NOMO-1 (cell line): ENCODE measurements around the gene ZNF565.
"Not testable (repeated sequence)": the region's sequence is repeated elsewhere in the genome, so short reads cannot be mapped to it uniquely, and the experiment has no call there.

ENCODE experiments used
- DNase-seq, 2 experiments: peaks; one replicate each; lab custom pipeline; 2025; ENCODE audit not compliant: unreplicated experiment in 2 of 2; lab: John Stamatoyannopoulos, UW

ZNF565 gene

DNA sequence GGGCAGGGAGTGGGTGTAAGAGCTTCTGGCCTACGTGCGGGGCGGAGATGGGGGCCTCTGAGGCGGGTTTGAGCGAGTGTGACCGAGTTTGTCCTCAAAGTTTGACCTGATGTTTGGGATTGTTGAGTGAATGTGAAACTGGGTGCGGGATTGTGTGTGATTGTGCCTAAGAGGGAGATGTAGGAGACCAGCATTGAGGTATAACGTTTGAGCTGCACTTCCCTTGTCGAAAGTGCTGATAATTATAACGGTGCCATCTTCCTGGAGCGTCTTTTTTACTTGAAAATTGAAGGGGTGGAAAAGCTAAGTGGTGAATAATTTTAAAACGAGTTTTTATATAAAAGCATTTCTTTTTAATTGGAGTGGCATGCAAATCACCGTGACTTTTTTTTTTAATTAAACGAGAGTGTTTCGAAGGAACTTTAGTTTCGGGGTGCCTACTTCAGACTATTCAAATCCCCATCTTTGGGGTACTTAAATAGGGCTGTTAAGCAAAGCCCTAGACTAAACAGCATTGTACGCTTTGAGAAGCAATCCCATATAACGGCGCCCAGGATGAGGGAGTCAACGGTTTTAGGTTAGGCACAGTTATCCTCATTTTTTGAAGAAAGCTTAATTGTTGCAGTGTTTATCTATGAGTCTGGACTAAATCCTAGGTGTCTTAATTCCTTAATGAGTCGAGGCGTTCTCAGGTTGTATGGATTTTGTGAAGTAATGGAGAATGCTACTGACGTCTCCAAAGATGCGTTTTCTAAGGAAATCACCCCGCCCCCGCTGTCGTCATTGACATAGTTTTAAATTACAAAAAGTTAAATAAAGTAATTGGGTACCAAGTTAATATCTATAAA, 1.0 kb upstream of the ZNF565 start:
- no peak for DNase-seq

DNA sequence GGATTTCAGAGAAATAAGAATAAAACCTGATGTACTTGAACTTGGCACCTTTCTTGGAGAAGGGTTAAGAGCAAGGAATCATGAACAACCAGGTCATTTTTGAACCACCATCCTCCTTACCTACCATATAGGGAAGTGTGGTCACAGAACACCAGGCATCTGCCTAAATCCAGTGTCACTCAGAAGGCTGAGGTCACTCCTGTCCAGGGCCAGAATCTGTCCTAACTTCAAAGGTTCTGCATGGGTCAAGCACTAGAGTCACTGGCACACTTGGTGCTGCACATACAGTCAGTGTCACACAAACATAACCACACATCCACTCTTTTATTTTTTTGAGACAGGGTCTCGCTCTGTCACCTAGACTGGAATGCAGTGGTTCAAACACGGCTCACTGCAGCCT, 1.6 kb downstream of the ZNF565 start:
- DNase-seq = no peak

DNA sequence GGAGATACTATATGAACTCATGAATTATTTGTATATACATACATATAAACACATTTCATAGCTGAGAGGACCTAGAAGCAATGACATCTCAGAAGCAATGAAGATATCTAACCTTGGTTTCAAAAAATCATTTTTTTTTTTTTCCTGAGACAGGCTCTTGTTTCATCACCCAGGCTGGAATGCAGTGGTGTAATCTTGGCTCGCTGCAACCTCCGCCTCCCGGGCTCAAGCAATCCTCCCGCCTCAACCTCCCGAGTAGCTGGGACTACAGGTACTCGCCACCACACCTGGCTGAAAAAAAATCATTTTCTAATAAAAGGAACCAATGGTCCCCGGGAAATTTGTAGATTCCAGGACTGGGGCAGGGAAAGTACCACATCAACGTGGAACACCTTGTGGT, 4.0 kb downstream of the ZNF565 start:
- no peak for DNase-seq

DNA sequence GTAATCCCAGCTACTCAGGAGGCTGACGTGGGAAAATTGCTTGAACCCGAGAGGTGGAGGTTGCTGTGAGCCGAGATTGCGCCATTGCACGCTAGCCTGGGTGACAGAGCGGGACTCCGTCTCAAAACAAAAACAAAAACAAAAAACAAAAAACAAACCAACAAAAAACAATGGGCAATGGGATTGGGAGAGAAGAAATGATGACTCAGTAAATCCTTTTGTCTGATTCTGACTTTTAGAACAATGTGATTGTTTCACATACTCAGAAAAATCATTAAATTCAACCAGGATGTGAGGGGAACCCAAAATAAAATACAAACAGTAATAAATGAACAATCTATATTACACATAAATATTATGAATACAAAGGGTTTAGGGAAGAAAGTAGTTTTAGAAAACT, 5.1 kb downstream of the ZNF565 start:
- no peak for DNase-seq

DNA sequence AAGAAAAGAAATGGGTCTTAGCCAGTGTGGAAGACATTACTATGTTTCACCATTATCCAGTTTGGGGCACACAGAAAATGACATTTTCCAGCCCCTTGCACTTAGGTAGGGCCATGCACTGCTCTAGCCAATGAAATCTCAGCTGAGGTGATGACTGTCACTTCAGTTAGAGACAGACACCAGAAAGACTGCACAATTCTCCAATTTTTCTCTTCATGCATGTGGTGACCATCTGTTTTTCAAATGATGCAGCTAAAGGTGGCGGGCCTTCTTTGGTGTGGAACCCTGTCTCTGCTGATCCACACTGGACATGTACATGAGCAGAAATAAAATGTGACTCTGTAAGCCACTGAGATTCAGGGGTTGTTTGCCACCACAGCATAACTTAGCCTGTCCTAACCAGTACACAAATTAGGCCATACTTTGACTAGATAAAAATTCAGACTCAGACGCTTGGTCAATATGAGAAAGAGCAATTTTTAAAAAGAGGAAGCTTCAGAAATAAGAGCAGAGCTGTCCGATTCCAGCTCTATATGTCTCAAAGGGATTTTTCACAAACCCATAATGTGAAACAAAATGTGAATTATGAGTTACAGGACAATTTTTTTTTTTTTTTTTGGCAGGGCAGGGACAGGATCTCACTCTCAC, 6.7 kb downstream of the ZNF565 start:
- DNase-seq = peak; percentile 27 to 59

DNA sequence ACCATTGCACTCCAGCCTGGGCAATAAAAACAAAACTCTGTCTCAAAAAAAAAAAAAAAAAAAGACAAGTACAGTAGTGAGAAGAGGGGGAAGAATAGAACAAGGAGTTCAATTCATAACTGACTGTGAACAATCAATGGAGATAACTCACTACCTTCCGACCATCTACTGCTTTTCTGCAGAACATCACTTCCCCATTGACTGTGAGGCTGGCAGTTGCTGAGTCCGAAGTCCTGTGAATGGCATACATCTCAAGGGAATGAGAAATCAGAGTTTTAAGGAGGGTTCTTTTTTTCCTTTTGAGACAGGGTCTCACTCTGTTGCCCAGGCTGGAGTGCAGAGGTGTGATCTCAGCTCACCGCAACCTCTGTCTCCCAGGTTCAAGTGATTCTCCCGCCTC, 11.2 kb downstream of the ZNF565 start:
- no peak for DNase-seq

DNA sequence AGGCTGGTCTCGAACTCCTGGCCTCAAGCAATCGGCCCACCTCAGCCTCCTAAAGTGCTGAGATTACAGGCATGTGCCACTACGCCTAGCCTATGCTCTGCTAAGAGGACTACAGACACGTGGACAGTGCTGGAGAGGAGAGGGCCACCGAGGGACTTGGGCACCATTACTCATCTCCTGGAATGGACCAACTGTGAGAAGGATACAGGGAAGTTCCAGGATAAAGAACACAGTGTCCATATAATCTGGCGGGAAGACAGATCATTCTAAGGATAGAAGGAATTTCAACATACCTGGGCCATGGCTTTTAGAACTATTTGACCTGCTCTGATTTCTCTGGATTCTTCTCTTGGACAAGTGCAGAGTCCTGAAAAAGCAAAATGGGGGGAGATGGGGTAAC, 12.8 kb downstream of the ZNF565 start:
- DNase-seq = no peak

DNA sequence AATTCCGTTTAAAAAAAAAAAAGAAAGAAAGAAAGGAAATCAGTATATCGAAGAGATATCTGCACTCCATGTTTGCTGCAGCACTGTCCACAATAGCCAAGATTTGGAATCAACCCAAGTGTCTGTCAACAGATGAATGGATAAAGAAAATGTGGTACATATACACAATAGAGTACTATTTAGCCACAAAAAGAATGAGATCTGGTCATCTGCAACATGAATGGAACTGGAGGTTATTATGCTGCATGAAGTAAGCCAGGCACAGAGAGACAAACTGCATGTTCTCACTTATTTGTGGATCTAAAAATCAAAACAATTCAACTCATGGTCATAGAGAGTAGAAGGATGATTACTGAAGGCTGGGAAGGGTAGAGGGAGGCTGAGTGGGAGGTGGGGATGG, 16.3 kb downstream of the ZNF565 start:
- DNase-seq = no peak

DNA sequence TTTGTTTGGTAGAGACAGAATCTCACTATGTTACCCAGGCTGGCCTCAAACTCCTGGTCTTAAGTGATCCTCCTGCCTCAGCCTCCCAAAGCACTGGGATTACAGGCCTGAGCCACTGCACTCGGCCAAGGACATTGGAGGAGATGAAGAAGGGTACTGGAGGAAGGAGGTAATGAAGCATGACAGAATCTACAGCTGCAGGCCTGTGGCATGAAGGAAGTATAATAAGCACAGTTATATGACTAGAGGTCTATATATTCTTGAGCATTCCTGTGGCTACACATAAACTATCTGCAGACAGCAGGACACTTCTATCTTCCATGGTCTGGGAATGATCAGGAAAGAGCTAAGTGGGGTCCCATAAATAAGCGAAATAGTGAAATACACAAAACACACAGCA, 18.2 kb downstream of the ZNF565 start:
- no peak for DNase-seq

DNA sequence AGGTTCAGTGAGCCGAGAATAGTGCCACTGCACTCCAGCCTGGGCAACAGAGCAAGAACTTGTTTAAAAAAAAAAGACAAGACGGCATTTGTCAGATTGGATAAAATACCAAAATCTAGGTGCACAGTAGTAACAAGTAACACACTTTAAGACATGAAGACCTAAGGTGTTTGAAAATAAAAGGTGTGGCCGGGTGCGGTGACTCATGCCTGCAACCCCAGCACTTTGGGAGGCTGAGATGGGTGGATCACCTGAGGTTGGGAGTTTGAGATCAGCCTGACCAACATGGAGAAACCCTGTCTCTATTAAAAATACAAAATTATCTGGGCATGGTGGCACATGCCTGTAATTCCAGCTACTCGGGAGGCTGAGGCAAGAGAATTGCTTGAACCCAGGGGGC, 27.7 kb downstream of the ZNF565 start:
- not testable (repeated sequence) for DNase-seq

DNA sequence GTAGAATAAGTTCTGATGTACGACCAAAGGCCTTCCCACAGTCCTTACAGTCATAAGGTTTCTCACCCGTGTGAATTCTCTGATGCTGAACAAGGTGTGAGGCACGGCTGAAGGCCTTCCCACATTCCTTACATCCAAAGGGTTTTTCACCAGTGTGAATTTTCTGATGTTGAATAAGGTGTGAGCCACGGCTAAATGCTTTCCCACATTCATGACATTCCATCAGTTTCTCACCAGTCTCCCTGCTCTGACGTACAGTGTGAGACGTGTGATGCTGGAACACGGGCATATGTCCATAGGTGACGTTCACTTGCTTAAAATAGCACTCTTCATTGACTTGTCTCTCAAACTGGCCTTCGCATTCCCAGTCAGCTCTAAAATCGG, 31.2 kb downstream of the ZNF565 start:
- no peak for DNase-seq

DNA sequence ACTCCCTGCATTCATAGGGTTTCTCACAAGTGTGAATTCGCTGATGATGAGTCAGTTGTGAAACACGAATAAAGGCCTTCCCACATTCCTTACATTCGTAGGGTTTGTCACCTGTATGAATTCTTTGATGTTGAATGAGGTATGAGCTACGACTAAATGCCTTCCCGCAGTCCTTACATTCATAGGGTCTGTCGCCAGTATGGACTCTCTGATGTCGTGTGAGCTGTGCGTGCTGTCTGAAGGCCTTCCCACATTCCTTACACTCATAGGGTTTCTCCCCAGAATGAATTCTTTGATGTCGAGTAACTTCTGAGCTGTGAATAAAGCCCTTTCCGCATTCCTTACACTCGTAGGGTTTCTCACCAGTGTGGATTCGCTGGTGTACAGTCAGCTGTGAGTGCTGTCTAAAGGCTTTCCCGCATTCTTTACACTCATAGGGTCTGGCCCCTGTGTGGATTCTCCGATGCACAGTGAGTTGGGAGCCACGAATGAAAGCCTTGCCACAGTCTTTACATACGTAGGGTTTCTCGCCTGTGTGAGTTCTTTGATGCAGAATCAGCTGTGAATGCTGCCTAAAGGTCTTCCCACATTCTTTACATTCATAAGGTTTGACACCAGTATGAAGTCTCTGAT, 31.7 kb downstream of the ZNF565 start:
- DNase-seq = no peak

DNA sequence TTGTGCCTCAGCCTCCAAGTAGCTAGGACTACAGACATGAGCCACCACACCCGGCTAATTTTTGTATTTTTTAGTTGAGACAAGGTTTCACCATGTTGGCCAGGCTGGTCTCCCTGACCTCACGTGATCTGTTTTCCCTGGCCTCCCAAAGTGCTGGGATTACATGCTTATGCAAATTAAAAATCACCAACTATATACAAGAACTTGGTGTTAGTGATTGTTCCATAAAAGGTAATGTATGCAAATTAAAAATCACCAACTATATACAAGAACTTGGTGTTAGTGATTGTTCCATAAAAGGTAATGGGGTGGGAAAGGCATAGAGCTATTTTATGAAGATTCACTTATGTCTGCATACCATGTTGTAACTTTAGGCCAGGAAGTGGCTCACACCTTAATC, 35.4 kb downstream of the ZNF565 start:
- DNase-seq = not testable (repeated sequence)

DNA sequence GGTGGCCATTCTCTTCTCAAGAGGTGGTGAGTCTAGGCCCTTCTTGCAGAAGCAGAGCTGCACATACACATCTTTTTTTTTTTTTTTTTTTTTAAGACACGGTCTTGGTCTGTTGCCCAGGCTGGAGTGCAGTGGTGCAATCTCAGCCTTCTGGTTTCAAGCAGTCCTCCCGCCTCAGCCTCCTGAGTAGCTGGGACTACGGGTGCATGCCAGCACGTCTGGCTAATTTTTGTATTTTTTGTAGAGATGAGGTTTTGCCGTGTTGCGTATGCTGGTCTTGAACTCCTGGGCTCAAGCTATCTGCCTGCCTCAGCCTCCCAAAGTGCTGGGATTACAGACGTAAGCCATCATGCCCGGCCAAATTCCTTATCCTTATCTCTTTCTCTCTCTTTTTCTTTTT, 40.6 kb downstream of the ZNF565 start:
- DNase-seq = not testable (repeated sequence)

DNA sequence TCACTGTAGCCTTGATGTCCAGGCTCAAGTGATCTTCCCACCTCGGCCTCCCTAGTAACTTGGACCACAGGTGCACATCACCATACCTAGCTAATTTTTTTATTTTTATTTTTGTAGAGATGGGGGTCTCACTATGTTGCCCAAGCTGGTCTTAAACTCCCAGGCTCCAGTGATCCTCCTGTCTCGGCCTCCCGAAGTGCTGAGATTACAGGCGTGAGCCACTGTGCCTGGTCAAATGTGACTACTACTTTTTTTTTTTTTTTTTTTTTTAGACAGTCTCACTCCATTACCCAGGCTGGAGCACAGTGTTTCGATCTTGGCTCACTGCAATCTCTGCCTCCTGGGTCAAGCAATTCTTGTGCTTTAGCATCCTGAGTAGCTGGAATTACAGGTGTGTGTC, 41.6 kb downstream of the ZNF565 start:
- no peak for DNase-seq

DNA sequence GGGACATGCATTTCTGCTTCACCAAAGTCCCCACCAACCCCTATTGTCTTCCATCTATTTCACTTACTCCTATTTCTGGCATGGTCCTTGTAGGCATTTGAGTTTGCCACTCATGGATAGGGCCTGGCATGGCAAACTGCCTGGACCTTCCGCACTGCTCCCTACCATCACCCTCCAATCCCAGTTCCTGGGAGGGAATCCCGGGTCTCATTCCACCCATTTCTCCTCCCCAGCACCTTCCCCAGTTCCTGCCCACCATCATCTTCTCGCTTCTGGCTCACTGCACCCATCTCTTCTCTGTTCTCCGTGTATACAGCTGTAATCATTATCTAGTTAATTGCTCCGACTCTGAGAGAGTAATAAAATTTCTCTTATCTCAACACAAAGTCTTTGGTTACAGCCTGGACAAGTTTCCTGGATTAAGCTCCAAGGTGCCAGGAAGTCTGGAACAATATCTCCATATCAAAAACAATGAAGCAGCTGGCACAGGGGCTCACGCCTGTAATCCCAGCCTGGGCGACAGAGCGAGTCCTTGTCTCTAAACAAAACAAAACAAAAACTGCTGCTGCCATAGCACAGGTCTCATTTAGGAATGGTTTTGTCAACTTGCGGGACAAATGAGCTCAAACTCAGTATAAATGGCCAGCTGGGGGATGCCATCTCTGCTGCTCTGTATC, 45.2 kb downstream of the ZNF565 start:
- DNase-seq = no peak

DNA sequence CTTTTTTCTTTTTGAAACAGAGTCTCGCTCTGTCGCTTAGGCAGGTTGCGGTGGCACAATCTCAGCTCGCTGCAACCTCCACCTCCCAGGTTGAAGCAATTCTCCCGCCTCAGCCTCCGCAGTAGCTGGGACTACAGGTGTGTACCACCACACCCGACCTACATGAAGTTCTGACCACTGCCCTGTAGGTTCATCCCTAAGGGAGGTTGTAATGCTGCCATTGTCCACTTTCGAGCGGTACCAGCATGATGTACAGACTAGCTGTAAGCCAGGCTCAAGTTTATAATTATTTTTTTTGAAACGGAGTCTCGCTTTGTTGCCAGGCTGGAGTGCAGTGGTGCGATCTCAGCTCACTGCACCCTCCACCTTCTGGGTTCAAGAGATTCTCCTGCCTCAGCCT, 50.7 kb downstream of the ZNF565 start:
- no peak for DNase-seq

DNA sequence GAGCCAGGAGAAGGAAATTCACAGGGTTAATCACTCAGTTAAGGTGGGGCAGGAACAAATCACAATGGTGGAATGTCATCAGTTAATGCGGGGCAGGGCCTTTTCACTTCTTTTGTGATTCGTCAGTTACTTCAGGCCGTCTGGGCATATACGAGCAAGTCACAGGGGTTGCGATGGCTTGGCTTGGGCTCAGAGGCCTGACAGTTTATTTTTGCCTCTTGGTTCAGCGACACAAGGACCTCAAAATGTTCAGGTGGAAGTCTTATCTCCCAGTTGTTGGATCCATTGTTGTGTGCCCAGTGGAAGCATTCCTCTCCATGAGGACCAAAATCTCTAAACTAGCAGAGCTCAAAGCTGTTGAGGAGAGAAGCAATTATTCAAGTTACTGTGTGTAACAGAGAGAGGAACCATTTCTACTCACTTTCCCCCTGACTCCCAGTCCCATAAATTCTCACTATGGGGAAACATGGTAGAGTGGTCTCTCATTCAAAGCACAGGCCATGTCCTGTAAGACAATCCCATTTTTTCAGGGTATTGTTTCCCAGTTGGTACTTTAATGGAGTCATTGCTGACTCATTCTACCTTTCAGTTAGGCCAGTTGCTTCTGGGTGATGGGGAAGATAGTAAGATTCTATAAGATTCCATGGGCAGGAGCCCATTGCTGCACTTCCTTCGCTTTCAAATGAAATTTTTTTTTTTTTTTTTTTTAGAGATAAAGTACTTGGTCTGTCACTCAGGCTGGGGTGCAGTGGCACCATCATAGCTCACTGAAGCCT, 53.5 kb downstream of the ZNF565 start:
- DNase-seq = no peak

DNA sequence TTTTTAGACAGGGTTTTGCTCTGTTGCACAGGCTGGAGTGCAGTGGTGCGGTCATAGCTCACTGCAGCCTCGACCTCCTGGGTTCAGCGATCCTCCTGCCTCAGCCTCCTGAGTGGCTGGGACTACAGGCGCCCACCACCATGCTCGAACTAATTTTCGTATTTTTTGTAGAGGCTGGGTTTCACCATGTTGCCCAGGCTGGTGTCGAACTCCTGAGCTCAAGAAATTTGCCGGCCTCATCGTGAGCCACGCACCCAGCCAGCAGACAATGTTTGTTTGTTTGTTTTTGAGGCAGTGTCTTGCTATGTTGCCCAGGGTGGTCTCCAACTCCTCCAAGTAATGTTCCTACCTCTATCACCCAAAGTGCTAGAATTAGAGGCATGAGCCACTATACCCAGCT, 61.3 kb downstream of the ZNF565 start:
- DNase-seq = no peak

DNA sequence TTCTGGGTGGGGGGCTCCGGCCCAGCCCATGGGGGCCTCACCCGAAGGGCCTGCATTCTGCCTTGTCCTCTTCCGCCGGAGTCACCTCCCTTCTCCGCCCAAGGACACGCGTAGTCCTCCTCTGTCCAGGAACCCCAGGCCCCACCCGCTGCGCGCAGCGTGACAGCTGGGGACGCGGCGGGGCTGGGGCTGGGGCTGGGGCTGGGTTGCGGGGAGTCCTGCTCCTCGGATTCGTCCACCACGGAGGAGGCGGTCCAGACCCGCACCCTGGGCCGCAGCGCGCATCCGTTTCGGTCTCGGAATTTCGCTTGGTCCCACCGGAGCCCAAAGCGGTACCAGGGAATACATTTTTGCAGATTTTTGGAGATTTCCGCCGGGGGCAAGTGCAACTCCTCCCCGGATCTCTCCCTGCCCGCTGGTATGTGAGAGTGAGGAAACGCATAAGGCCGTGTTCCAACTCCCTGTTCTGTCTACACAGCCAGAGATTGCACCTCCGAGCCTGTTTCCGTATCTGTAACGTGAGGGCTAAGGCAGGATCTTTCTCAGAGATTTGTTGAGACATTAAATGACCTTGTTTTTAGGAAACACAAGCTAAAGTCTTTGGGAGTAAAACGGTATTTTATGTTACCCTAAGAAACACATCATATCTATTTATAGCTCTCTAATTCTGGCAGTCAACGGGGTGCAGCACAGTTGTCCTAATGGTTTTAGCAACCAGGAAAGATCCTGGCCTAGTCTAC, 61.9 kb downstream of the ZNF565 start, which contains the start of gene COX7A1:
Gene COX7A1 (minus strand): TSS at position 96 of the 740 bp plus-strand sequence. CDS start 40 bp downstream, at position 56.
- no peak for DNase-seq
